ENCODE measurements around the gene PLEKHM3.

- no peak for TF ChIP-seq CTCF (IDR thresholded peaks at IDR 0.05)
- no peak for TF ChIP-seq EZH2phosphoT487 (IDR thresholded peaks at IDR 0.05)
- TF ChIP-seq EZH2 (IDR thresholded peaks at IDR 0.05), result no peak
Measured at GRCh38 chr2:208074610-208075356, 49.5 kb upstream of the PLEKHM3 start.
